OCI-LY7 (cell line): ENCODE results near the gene FBXO45.

Experiments
- CTCF ChIP-seq: fragments of 200-600 bp; sonication (generic); conservative IDR thresholded peaks from 2 replicates; pipeline ENCODE4 v1.5.1; 2014; ENCODE audit warnings: mild to moderate bottlenecking, antibody characterized with exemption, low read length, moderate library complexity, mixed read lengths
- EZH2phosphoT487 ChIP-seq: fragments of 200-600 bp; sonication (generic); IDR thresholded peaks from 2 replicates; pipeline ENCODE4 v1.6.1; 2018; ENCODE audit warnings: low read depth, borderline replicate concordance, mild to moderate bottlenecking, mixed run types, antibody characterized with exemption, low read length, moderate library complexity, mixed read lengths

DNA sequence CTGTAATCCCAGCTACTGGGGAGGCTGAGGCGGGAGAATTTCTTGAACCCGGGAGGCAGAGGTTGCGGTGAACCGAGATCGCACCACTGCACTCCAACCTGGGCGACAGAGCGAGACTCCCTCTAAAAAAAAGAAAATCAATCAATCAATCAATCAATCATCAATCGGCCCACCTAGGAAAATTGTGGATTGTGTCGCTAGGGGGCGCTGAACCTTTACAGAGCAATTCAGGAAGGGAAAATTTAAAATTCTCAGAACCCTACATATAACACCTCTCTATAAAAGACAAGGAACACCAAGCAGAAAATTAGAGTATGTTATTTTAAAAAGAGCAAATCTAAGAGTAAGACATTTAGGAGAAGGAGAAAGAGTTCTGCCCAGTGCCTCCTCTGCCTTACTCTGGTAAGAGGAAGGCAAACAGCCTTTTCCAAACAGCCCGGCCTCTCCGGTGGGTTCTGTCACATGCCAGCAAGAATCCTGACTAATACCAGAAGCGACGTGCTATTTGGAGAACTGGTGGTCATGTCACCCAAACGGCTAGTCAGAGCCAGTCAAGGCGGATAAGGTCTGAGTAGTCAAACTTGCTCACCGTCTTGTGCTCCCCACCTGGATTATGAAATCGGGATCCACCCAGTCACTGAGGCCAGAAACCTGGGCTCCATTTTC lies 31.0 kb upstream of the FBXO45 start:
- TF ChIP-seq CTCF (peak; percentile 86), EZH2phosphoT487 (no peak)
